ENCODE results near the gene GABPB1. TPM values are rescaled to one million over a fixed set of nuclear protein-coding genes. Genes with fewer than 3 reads are reported as not detected.

GABPB1 gene
- polyA plus RNA-seq, 1 of the 3 experiments (the other 2 are of a cell fraction) = 12.8 TPM

DNA sequence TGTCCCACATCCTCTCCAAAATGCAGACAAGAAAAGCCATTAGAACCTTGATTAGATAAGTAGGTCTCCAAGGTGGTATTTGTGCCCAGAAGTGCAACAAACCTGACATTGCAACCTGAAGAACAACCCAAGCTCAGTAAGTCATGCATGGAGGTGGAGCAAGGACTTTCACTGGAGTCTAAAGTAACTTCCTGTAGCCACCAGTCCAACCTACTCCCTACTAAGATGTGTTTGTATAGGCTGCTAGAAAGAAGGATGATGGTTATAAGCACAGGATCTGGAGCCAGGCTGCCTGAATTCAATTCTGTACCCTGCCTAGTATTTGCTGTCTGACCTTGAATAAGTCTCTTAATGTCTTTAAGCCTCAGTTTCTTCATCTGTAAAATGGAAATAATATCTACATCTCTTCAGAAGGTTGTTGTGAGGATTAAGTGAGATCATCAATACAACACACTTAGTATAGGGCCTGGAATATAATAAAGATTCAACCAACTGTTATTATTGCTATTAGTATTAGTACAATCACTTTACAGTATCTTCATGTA, 121.7 kb downstream of the GABPB1 start:
- Histone ChIP-seq H2AFZ (ENCODE audit: low read depth) (no peak overlapping the region), H3K27ac (ENCODE audit: low read depth in 2 of 2, low read length in 1 of 2) (no peak overlapping the region), H3K36me3 (replicated peaks in 1 of 2; ENCODE audit: control insufficient read depth in 1 of 2, insufficient read depth in 2 of 2, low read length in 1 of 2) (no peaks in the 10 kb centered on the region), H3K4me1 (ENCODE audit: control insufficient read depth in 1 of 2, insufficient read depth in 2 of 2, low read depth in 1 of 2, low read length in 1 of 2) (peaks cover 0 to 5% of the 10 kb centered on the region in 2 experiments; a peak in 1 of 4 replicates), H4K20me1 (ENCODE audit: insufficient read depth) (no peaks in the 10 kb centered on the region), H3K9me2 (no peaks in the 10 kb centered on the region), H3K27me3 (ENCODE audit: insufficient read depth) (no peaks in the 10 kb centered on the region), H3K9ac (no peak overlapping the region), H3F3A (replicated peaks; ENCODE audit: insufficient read depth) (no peaks in the 10 kb centered on the region), H3K9me3 (no peaks in the 10 kb centered on the region), H3K79me2 (ENCODE audit: insufficient read depth) (no peaks in the 10 kb centered on the region), H3K4me2 (no peak overlapping the region), H3K4me3 (ENCODE audit: low read depth in 2 of 2, low read length in 1 of 2) (no peak overlapping the region)
- ChIA-PET POLR2A (no interaction called here), CTCF (no interaction called here)
- no peak for DNase-seq
- TF ChIP-seq SIN3A (IDR thresholded peaks at IDR 0.05; ENCODE audit: borderline replicate concordance, low read depth, low read length) = no peak
- TF ChIP-seq FOXM1 (IDR thresholded peaks at IDR 0.05; ENCODE audit: low read depth) = no peak
- no peak for TF ChIP-seq EP300 (IDR thresholded peaks at IDR 0.05; ENCODE audit: borderline replicate concordance in 1 of 2, low read depth in 1 of 2, low read length in 1 of 2)
- TF ChIP-seq, protein P1, sequence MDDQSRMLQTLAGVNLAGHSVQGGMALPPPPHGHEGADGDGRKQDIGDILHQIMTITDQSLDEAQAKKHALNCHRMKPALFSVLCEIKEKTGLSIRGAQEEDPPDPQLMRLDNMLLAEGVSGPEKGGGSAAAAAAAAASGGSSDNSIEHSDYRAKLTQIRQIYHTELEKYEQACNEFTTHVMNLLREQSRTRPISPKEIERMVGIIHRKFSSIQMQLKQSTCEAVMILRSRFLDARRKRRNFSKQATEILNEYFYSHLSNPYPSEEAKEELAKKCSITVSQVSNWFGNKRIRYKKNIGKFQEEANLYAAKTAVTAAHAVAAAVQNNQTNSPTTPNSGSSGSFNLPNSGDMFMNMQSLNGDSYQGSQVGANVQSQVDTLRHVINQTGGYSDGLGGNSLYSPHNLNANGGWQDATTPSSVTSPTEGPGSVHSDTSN (IDR thresholded peaks at IDR 0.05) = no peak
- TF ChIP-seq EZH2phosphoT487 (IDR thresholded peaks at IDR 0.05; ENCODE audit: borderline replicate concordance, low read depth) = no peak
- TF ChIP-seq, protein P2, sequence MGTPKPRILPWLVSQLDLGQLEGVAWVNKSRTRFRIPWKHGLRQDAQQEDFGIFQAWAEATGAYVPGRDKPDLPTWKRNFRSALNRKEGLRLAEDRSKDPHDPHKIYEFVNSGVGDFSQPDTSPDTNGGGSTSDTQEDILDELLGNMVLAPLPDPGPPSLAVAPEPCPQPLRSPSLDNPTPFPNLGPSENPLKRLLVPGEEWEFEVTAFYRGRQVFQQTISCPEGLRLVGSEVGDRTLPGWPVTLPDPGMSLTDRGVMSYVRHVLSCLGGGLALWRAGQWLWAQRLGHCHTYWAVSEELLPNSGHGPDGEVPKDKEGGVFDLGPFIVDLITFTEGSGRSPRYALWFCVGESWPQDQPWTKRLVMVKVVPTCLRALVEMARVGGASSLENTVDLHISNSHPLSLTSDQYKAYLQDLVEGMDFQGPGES (IDR thresholded peaks at IDR 0.05; ENCODE audit: low read depth, low read length) = no peak
- TF ChIP-seq RCOR1 (IDR thresholded peaks at IDR 0.05; ENCODE audit: low read length) = no peak
- TF ChIP-seq MXI1 (IDR thresholded peaks at IDR 0.05; ENCODE audit: low read depth, low read length) = no peak
- TF ChIP-seq RFX5 (IDR thresholded peaks at IDR 0.05; ENCODE audit: low read length) = no peak
- TF ChIP-seq, protein P3, sequence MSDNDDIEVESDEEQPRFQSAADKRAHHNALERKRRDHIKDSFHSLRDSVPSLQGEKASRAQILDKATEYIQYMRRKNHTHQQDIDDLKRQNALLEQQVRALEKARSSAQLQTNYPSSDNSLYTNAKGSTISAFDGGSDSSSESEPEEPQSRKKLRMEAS (IDR thresholded peaks at IDR 0.05; ENCODE audit: low read depth) = no peak
- TF ChIP-seq TAF1 (IDR thresholded peaks at IDR 0.05; ENCODE audit: borderline replicate concordance, low read depth, low read length) = no peak
- no peak for TF ChIP-seq POLR2AphosphoS5 (IDR thresholded peaks at IDR 0.05; ENCODE audit: low read depth, low read length)
- TF ChIP-seq, protein P4, sequence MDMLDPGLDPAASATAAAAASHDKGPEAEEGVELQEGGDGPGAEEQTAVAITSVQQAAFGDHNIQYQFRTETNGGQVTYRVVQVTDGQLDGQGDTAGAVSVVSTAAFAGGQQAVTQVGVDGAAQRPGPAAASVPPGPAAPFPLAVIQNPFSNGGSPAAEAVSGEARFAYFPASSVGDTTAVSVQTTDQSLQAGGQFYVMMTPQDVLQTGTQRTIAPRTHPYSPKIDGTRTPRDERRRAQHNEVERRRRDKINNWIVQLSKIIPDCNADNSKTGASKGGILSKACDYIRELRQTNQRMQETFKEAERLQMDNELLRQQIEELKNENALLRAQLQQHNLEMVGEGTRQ (IDR thresholded peaks at IDR 0.05; ENCODE audit: borderline replicate concordance, low read depth, low read length) = no peak
- no peak for TF ChIP-seq RXRA (IDR thresholded peaks at IDR 0.05; ENCODE audit: borderline replicate concordance, low read depth)
- no peak for TF ChIP-seq ELF1 (IDR thresholded peaks at IDR 0.05)
- TF ChIP-seq FOXJ3 (CRISPR knock-in tag; IDR thresholded peaks at IDR 0.05) = no peak
